Activated naive CD8-positive, alpha-beta T cell (primary cell): ENCODE data around the gene ARL6IP1.

ENCODE experiments used
- H3K27ac Mint-ChIP-seq: one replicate; pipeline ENCODE4 v1.8.0; 2021; ENCODE audit warnings: mixed read lengths
- H3K27me3 Mint-ChIP-seq: one replicate; pipeline ENCODE4 v1.8.0; 2021; ENCODE audit warnings: mixed read lengths
- H3K36me3 Mint-ChIP-seq: one replicate; pipeline ENCODE4 v1.8.0; 2021; ENCODE audit warnings: mixed read lengths
- H3K4me1 Mint-ChIP-seq: one replicate; pipeline ENCODE4 v1.8.0; 2021; ENCODE audit warnings: low read depth, mixed read lengths
- H3K4me3 Mint-ChIP-seq: one replicate; pipeline ENCODE4 v1.8.0; 2021; ENCODE audit warnings: mild to moderate bottlenecking, mixed read lengths
- H3K9me3 Mint-ChIP-seq: one replicate; pipeline ENCODE4 v1.8.0; 2021; ENCODE audit warnings: low read depth, mixed read lengths

Gene ARL6IP1

DNA sequence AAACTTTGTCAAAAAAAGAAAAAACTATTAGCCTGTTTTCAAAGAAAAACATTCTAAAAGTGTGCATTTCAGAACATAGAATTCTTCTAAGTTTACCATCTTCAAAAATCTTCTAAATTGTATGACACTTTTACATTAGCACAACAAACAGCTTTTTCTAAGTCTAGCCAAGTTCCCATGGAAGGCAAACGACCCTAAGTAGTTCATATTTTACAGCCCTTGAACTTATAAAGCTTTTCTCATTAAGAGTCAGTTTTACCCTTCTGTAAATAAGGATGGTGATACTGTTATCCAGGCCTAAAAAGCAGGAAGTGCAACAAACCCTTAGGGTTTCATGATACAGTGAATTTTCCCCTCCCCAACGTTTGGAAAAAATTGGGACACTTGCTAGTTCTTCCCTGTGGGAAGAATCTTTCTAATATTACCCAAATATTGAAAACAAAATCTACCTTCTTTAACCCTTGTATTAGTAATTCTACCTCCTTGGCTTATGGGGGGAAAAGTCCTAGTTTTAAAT, 4.0 kb upstream of the ARL6IP1 start:
- H3K27ac Mint-ChIP-seq = peak overlapping the region; percentile 90
- no peak overlapping the region for H3K4me3 Mint-ChIP-seq
- peaks cover 5% of the 10 kb centered on the region for H3K36me3 Mint-ChIP-seq
- peaks cover 32% of the 10 kb centered on the region for H3K4me1 Mint-ChIP-seq
- no peaks in the 10 kb centered on the region for H3K9me3 Mint-ChIP-seq
- no peaks in the 10 kb centered on the region for H3K27me3 Mint-ChIP-seq

DNA sequence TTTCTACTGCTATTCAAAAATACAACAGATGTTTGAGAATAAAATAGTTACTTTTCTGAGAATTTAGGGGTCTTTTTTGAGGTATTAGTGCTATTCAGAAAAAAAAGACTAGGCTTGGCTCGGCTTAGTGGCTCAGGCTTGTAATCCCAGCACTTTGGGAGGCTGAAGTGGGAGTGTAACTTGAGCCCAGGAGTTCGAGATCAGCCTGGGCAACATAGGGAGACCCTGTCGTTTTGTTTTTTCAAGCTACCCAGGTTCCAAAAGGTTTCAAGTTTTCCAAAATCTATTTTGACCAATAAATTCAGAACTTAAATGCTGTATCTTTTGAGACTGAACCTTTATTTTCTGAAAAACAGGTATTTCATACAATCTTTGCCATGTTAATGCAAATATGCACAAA, 3.2 kb upstream of the ARL6IP1 start:
- H3K4me1 Mint-ChIP-seq = peaks cover 40% of the 10 kb centered on the region
- H3K36me3 Mint-ChIP-seq = peaks cover 5% of the 10 kb centered on the region
- no peak overlapping the region for H3K4me3 Mint-ChIP-seq
- no peaks in the 10 kb centered on the region for H3K9me3 Mint-ChIP-seq
- H3K27me3 Mint-ChIP-seq = no peaks in the 10 kb centered on the region
- peak overlapping the region; percentile 90 for H3K27ac Mint-ChIP-seq

DNA sequence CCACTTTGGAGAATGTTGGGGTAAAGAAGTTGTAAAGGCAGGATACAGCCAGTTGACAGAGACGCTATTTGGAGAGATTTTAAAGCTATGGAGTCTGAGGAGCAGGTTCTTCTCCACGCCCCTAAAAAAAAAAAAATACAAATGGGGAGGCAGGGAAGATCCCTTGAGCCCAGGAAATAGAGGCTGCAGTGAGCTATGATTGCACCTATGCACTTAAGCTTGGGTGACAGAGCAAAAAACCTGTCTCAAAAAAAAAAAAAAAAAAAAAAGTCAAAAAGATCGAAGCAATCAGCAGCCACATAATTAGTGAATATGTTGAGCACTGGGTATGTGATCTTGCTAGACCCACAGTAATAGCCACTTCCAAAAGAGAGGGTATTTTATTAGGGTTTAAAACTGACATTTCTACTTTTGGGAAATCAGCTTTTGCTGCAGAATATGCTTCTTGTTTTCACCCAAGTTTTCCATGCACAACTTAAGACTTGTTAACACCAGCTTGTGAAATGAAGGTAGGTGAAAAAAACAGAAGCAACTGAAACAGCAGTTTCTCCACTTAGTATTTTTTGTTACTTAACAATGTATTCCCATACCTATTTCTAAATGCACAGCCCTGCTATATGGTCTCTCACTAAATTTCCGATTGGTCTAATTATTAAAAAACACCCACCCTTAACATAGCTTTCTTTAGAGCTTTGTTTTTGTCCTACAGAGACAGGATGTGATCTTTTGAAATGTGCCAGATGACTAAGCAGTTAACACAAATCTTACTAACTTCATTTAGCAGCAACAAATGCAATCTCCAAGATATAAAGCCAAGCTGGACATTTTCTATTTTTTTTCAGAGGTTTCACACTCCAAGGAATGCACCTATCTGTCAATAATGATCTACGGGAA, 2.5 kb upstream of the ARL6IP1 start:
- H3K27me3 Mint-ChIP-seq = no peaks in the 10 kb centered on the region

DNA sequence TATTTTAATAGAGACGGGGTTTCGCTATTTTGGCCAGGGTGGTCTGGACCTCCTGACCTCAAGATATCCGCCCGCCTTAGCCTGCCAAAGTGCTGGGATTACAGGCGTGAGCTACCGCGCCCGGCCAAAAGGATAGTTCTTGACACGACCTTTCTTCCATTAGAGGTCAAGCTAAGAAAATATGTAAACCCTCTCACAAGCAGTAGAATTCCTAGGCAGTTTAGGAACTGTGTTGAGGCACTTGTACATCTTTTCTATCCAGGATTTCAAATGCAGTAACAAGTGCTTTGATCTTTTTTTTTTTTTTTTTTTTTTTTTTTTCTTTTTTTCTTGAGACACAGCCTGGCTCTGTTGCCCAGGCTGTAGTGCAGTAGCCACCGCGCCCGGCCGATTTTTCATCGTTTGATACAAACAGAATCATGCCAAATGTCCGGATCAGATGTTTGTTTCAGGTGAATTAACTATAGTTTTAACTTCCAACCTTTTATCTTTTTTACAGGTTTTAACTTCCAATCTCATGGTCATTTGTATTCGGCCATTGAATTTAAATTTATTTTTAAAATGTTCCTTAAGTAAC, 1.5 kb upstream of the ARL6IP1 start:
- Mint-ChIP-seq H3K4me3 (peak overlapping the region; percentile 96), H3K36me3 (no peaks in the 10 kb centered on the region), H3K27me3 (no peaks in the 10 kb centered on the region), H3K9me3 (no peaks in the 10 kb centered on the region), H3K27ac (peak overlapping the region; percentile 80), H3K4me1 (peaks cover 51% of the 10 kb centered on the region)

More for the DNA sequence above, 2.5 kb upstream of the ARL6IP1 start:
- H3K27ac Mint-ChIP-seq = peak overlapping the region; percentile 90
- H3K4me3 Mint-ChIP-seq = peak overlapping the region; percentile 47
- H3K9me3 Mint-ChIP-seq = no peaks in the 10 kb centered on the region
- H3K4me1 Mint-ChIP-seq = peaks cover 45% of the 10 kb centered on the region
- H3K36me3 Mint-ChIP-seq = peaks cover 4% of the 10 kb centered on the region

DNA sequence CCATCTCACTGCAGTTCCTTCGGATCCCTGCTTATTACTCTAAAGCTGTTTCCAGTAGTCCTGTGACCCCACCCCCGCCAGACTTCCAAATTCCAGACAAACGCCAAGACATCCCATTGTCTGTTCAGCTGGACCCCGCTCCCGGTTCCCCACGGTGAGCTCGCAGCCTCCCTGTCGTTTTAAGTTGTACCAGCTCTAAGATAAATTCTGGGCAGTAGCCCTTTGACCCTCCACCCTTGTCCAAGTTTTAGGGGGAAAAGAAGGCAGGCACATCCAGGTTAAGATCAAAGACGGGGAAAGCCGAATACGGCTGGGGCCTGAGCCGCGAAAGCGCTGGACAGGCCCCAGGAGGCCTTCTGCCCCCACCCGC, 589 bp downstream of the ARL6IP1 start:
- Mint-ChIP-seq H3K4me3 (peak overlapping the region; percentile 96), H3K4me1 (peaks cover 53% of the 10 kb centered on the region), H3K27ac (peak overlapping the region; percentile 95), H3K36me3 (no peaks in the 10 kb centered on the region), H3K27me3 (no peaks in the 10 kb centered on the region), H3K9me3 (no peaks in the 10 kb centered on the region)

DNA sequence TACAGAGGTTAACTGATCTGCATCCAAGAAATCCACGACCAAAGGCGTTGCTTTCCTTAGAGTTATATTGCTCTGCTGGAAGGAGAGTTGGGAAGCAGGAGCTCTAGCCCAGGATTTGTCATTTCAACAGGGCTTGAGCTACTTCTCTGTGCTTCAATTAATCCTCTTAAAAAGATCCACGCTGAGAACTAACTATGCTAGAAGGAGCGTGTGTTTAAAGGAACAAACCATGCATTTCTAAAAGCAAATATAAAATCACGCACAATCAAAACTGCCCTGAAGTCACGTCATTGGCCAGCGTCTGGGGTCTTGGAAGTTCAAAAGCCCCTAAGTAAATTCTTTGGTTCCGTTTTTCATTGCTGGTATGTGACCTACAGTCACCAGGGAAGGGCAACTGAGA, 1.1 kb downstream of the ARL6IP1 start:
- H3K9me3 Mint-ChIP-seq = no peaks in the 10 kb centered on the region
- H3K27me3 Mint-ChIP-seq = no peaks in the 10 kb centered on the region
- peak overlapping the region; percentile 96 for H3K4me3 Mint-ChIP-seq
- peak overlapping the region; percentile 95 for H3K27ac Mint-ChIP-seq
- H3K4me1 Mint-ChIP-seq = peaks cover 52% of the 10 kb centered on the region
- H3K36me3 Mint-ChIP-seq = no peaks in the 10 kb centered on the region

DNA sequence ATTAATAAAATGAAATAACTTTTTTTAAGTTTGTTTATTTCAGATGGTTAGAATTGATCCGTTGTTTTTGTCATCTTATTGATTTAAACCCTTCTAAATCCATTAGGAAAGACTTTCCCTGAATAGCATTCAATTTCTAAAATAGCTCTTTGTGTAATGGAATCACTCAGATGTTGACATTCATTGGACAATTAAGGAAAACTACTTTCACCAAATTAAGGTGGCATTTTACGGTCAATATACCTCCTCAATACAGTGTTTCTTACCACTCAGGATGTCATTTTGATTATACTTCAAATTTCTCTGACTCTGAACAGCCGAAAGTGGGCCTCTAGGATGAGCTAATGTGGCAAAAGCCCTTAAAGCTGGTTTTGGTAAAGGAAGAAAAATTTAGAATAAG, 1.8 kb downstream of the ARL6IP1 start:
- Mint-ChIP-seq H3K4me3 (peak overlapping the region; percentile 96), H3K9me3 (no peaks in the 10 kb centered on the region), H3K36me3 (no peaks in the 10 kb centered on the region), H3K27ac (peak overlapping the region; percentile 95), H3K4me1 (peaks cover 48% of the 10 kb centered on the region), H3K27me3 (no peaks in the 10 kb centered on the region)

DNA sequence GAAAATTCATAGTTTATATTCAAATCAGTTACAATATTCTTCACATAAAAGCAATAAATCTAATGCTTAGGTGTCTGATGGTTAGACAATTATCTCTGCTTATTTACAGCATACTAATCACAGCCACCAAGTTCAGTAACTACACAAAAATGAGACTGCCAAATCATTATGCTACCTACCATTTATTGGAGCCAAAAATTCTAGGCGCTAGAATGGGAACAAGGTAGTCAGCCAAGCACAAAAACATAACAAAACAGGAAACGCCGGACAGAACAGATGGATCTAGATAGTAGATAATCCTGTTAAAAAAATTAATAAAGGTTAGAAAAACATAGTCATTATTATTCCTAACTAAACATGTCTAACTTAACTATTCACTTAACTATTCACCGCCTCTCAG, 3.6 kb downstream of the ARL6IP1 start:
- Mint-ChIP-seq H3K36me3 (peaks cover 6% of the 10 kb centered on the region), H3K4me3 (no peak overlapping the region), H3K9me3 (no peaks in the 10 kb centered on the region), H3K4me1 (peaks cover 36% of the 10 kb centered on the region), H3K27me3 (no peaks in the 10 kb centered on the region), H3K27ac (no peak overlapping the region)

DNA sequence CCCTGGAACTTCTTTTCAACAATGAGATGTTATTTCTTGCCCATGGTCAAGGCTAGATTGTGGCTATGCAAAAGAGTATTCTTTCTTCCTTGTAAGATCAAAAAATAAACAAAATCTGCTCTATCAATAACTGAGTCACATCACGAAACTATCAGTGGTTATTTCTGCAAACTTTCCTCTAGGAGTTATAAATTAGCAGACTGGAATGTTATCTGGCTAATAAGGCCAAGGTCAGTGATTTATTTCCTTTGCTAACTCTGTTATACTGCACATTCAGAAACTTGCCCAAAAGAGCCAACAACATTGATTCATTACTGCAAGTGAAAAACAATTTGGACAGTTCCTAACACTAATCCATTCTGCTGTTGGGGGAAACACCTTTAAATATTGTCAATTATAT, 5.0 kb downstream of the ARL6IP1 start:
- H3K9me3 Mint-ChIP-seq = no peaks in the 10 kb centered on the region
- H3K4me3 Mint-ChIP-seq = no peak overlapping the region
- H3K27ac Mint-ChIP-seq = no peak overlapping the region

DNA sequence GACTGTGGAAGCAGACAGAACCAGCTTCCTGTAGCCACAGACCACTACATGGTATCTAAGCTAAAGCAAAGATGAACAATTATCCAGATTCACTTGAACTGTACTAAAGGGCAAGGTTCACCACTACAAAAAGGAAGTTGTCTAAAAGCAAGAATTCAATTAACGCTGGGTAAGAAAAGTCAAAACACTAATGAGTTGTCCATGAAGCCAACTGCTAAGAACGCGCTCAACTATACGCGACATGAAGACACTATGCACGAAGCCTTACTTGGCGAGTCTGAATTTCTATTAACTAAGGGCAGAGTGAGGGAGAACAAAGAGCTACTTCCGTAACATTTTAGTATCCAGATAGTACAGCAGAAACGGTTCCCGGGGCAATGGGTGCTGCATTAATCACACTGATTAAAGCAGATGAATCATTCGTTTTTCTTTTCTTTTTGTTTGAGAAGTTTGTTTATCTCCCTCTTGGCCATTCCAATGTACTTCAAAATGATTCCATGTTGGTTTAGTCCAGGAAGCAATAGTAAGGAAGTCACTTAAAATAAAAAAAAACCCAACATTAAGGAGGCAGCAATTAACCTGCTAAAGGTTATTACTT, 8.4 kb downstream of the ARL6IP1 start:
- H3K4me1 Mint-ChIP-seq = peaks cover 18% of the 10 kb centered on the region
- no peak overlapping the region for H3K27ac Mint-ChIP-seq
- peaks cover 22% of the 10 kb centered on the region for H3K36me3 Mint-ChIP-seq
- H3K4me3 Mint-ChIP-seq = no peak overlapping the region
- H3K9me3 Mint-ChIP-seq = no peaks in the 10 kb centered on the region
- H3K27me3 Mint-ChIP-seq = no peaks in the 10 kb centered on the region

More for the DNA sequence above, 5.0 kb downstream of the ARL6IP1 start:
- Mint-ChIP-seq H3K4me1 (peaks cover 27% of the 10 kb centered on the region), H3K27me3 (no peaks in the 10 kb centered on the region), H3K36me3 (peaks cover 7% of the 10 kb centered on the region)

DNA sequence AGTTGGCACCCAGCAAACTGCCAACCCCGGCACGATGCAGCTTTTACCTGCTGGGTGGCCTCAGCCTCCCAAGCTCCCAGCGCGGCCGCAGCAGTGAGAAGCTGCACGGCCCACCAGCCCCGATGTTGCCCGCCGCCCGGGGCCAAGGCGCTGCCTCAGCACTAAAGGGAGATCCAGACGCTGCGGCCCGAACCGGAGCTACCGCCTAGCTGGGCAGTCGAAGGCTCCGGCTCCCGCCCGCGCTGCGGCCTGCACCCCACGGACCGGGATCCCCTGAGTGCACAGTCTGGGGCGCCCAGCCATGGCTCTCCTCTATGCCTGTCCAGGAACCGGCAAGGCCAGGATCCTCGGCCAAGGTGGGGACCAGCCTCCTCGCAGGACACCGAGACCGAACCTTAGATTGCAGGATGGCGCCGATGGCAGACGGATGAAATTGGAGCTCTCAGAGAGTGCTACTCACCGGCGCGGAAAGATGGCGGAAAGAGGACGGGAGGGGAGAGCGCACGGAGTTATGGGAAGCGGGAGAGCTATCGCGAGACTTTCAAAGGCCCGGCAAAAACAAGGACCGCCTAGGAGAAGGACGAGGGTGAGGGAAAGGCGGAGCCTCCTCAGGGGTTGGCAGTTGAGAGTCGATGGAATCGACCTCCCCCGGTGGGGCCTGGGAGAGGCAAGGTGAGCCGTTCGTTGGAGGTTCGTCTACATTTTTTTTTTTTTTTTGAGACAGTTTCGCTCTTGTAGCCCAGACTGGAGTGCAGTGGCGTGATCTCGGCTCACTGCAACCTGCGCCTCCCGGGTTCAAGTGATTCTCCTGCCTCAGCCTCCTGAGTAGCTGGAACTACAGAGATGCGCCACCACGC, 11.3 kb downstream of the ARL6IP1 start, which contains the start of gene RPS15A:
Gene RPS15A, minus strand, starts transcription at position 485 of the 857 bp plus-strand sequence. CDS start 1,221 bp downstream, outside the sequence.
- no peaks in the 10 kb centered on the region for H3K9me3 Mint-ChIP-seq
- H3K27me3 Mint-ChIP-seq = no peaks in the 10 kb centered on the region
- peak within 1 kb of the TSS; percentile 99 for H3K4me3 Mint-ChIP-seq
- peak within 1 kb of the TSS; percentile 98 for H3K27ac Mint-ChIP-seq
- H3K36me3 Mint-ChIP-seq = peaks cover 40% of the 10 kb centered on the region
- peaks cover 41% of the 10 kb centered on the region for H3K4me1 Mint-ChIP-seq

DNA sequence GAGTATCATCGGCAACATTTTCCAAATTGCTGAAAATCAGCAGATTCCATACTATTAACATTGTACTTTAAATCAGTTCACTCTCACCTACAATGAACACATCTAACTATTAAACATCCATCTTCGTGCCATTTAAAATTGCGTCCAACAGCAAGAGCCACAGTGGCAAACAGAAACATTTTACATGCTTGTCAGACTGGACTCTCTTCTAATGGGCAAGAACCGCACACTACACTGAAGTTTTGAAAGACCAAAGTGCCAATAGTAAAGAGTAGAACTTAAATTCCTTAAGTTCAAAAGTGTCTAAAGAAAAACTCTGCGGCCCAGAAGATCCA, 11.9 kb downstream of the ARL6IP1 start:
- Mint-ChIP-seq H3K4me3 (peak overlapping the region; percentile 99), H3K36me3 (peaks cover 42% of the 10 kb centered on the region), H3K4me1 (peaks cover 47% of the 10 kb centered on the region), H3K9me3 (no peaks in the 10 kb centered on the region), H3K27me3 (no peaks in the 10 kb centered on the region), H3K27ac (peak overlapping the region; percentile 98)

DNA sequence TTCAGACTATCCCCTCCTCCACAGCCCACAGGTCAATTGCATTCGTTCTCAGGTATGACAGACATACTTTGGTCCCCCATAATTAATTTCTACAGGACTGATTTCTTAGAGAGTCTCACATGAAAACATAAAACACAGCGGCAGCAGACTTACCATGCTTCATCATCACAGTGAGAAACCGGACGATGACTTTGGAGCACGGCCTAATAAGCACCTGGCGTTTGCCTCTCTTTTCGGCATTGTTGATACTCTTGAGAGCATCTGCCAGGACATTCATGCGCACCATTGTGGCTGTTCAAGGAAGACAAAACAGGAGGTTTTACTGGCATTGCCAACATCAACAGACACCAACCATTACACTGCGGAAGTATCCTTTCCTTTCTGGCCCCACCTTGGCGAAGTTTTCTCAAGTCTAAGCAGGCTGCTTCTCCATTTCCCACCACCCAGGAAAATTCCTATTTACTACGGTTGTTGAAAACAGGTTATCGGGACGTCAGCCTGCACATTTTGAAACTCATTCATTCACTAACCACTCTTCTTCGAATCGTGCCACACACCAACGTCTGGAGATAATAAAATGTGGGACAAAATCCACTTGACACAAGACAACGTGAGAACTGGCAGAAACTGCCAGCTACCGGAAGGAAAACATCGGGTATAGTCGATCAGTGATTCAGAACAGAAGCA, 12.4 kb downstream of the ARL6IP1 start:
- Mint-ChIP-seq H3K4me1 (peaks cover 48% of the 10 kb centered on the region), H3K36me3 (peaks cover 40% of the 10 kb centered on the region), H3K4me3 (peak overlapping the region; percentile 99)

More for the DNA sequence above, 12.4 kb downstream of the ARL6IP1 start:
- Mint-ChIP-seq H3K27me3 (no peaks in the 10 kb centered on the region), H3K27ac (peak overlapping the region; percentile 98), H3K9me3 (no peaks in the 10 kb centered on the region)
